Fibroblast of skin of left biceps (primary cell): ENCODE data around the gene SLC44A4.
"Not testable (repeated sequence)": the region's sequence is repeated elsewhere in the genome, so short reads cannot be mapped to it uniquely, and the experiment has no call there.

Experiments used
- DNase-seq, 2 experiments: peaks; one replicate each; pipeline ENCODE4 v3.0.0-alpha.2; 2013; ENCODE audit warnings: low read depth in 2 of 2

SLC44A4 gene

GRCh38 chr6:31859923-31860322 lies 18.9 kb downstream of the SLC44A4 start:
- DNase-seq: no peak

- no peak for DNase-seq
These were observed 20.1 kb downstream of the SLC44A4 start for GRCh38 chr6:31858707-31859106.

- not testable (repeated sequence) for DNase-seq
These were observed 21.0 kb downstream of the SLC44A4 start for GRCh38 chr6:31857774-31858173.

- not testable (repeated sequence) for DNase-seq
These were observed 26.6 kb downstream of the SLC44A4 start for GRCh38 chr6:31851980-31852718.

- DNase-seq: no peak
These were observed 27.3 kb downstream of the SLC44A4 start for GRCh38 chr6:31851485-31851832.

- DNase-seq: no peak
These were observed 27.9 kb downstream of the SLC44A4 start for GRCh38 chr6:31850765-31851484.

GRCh38 chr6:31847276-31847978 lies 31.4 kb downstream of the SLC44A4 start:
- DNase-seq: no peak

GRCh38 chr6:31844507-31844906 lies 34.3 kb downstream of the SLC44A4 start:
- no peak for DNase-seq

- DNase-seq: no peak
These were observed 36.7 kb downstream of the SLC44A4 start for GRCh38 chr6:31842053-31842452.

- DNase-seq: not testable (repeated sequence)
These were observed 39.0 kb downstream of the SLC44A4 start for GRCh38 chr6:31839779-31840126.

- no peak for DNase-seq
These were observed 39.8 kb downstream of the SLC44A4 start for GRCh38 chr6:31838968-31839367.

- DNase-seq: not testable (repeated sequence)
These were observed 40.7 kb downstream of the SLC44A4 start for GRCh38 chr6:31838114-31838553.

- DNase-seq: no peak
These were observed 41.3 kb downstream of the SLC44A4 start for GRCh38 chr6:31837369-31838113.

GRCh38 chr6:31836474-31837368 lies 42.1 kb downstream of the SLC44A4 start:
- no peak for DNase-seq

- no peak for DNase-seq
These were observed 42.7 kb downstream of the SLC44A4 start for GRCh38 chr6:31836047-31836473.

- DNase-seq: peak; percentile 57 to 66
These were observed 44.2 kb downstream of the SLC44A4 start for GRCh38 chr6:31834367-31835250.

GRCh38 chr6:31831350-31832215 lies 47.2 kb downstream of the SLC44A4 start:
- DNase-seq: no peak

- no peak for DNase-seq
These were observed 47.9 kb downstream of the SLC44A4 start for GRCh38 chr6:31830886-31831335.
